NCI-H2107 (cell line): ENCODE measurements around the gene HDGFL3.
"Not testable (repeated sequence)": the region's sequence is repeated elsewhere in the genome, so short reads cannot be mapped to it uniquely, and the experiment has no call there.

ENCODE experiments used
- DNase-seq: peaks from one replicate; lab custom pipeline; 2025; lab: John Stamatoyannopoulos, UW

Gene HDGFL3

DNA sequence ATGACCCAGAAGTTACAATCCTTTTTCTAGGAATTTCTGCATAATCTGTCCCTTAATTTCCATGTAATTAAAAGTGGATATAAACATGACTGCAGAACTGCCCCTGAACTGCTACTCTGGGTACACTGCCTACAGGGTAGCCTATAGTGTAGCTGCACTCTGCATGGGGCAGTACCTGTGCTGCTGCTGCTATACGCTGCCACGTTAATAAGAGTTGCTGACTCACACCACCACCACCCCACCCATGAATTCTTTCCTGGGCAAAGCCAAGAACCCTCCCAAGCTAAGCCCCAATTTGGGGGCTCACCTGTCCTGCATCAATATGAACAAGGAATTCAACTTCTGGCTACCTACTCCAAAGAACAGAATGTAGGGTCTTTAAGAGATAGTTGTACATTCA is 13.9 kb downstream of the HDGFL3 start:
- DNase-seq: no peak

DNA sequence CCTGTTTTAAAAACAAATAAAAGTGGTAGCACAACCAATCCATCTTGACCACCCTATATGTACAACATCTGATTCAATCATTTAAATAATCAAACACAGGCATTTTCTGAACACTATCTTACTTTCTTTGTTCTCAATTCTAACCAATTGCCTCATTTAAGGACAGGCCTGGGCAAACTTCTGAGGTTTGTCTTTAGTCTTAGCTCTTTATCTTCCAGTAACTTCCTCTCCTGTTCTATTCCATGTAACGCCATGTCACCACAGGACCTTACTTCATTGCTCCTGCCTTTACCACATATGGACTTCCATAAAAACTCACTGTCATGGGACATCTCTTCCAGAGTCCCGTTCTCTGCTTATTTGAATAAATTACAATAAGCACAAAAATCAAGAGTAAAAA is 14.9 kb downstream of the HDGFL3 start:
- DNase-seq: no peak

- no peak for DNase-seq
These were observed 17.2 kb downstream of the HDGFL3 start for GRCh38 chr15:83190450-83190849.

GRCh38 chr15:83185561-83185960 is 22.1 kb downstream of the HDGFL3 start:
- DNase-seq: no peak

DNA sequence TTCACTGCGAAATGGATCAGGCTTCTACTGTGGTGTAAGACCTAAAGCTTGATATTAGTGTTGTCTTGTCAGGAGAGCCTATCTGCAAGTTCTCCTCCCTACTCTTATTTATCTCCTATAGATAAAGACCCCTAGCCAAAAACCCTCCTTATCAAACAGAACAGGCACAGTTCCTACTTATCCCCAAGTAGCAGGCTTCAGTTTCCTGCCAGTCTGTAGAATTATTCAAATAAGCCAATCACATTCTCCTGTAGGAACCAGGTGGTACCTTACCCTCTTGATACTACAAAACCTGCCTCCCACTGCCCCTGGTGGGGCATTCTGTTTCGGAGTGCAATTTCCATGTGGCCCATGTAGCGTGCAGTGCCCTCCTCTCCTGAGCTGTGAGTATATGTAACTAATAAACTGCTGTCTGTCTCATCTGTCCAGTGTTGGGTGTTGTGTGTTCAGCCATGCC is 28.7 kb downstream of the HDGFL3 start:
- no peak for DNase-seq

GRCh38 chr15:83178390-83178789 is 29.2 kb downstream of the HDGFL3 start:
- no peak for DNase-seq

DNA sequence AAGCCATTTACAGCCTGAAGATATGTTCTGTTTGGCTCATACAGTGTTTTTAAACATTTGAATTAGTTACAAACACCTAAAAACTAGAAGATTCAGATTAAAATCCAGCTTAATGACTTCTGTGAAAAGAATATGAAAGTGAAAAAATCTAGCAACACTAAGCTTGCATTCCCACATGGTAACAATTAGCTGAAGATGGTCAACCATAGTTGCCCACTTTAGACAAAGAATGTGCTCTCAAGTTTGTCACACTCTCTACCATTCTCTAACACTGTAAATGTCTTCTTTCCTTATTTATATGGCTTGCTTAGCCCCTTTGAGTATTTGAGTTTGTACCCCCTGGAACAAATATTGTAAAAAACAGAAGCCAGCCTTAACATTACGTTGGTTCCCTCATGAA is 32.7 kb downstream of the HDGFL3 start:
- DNase-seq: no peak

- no peak for DNase-seq
These were observed 37.0 kb downstream of the HDGFL3 start for GRCh38 chr15:83170474-83171165.

GRCh38 chr15:83169576-83169975 is 38.0 kb downstream of the HDGFL3 start:
- DNase-seq: not testable (repeated sequence)

DNA sequence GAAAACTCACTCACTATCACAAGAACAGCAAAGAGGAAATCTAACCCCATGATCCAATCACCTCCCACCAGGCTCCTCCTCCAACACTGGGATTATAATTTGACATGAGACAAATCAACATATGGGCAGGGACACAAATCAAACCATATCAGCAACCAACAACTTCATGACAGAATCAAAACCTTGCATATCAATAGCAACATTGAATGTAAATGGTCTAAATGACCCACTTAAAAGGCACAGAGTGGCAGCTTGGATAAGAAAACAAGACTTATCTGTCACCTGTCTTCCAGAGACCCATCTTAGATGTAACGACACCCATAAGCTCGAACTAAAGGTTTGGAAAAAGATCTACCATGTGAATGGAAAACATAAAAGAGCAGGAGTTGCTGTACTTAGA is 40.8 kb downstream of the HDGFL3 start:
- no peak for DNase-seq

DNA sequence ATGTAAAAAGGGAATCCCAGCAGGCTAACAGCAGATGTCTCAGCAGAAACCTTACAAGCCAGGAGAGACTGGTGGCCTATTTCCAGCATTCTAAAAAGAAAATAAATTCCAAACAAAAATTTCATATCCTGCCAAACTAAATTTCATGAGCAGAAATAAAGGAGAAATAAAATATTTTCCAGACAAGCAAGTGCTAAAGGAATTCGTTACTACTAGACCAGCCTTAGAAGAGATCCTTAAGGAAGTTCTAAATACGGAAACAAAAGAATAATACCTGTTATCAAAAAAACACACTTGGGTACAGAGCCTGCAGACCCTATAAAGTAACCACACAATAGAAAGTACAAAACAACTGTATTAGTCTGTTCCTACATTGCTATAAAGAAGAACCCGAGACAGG is 41.4 kb downstream of the HDGFL3 start:
- no peak for DNase-seq

DNA sequence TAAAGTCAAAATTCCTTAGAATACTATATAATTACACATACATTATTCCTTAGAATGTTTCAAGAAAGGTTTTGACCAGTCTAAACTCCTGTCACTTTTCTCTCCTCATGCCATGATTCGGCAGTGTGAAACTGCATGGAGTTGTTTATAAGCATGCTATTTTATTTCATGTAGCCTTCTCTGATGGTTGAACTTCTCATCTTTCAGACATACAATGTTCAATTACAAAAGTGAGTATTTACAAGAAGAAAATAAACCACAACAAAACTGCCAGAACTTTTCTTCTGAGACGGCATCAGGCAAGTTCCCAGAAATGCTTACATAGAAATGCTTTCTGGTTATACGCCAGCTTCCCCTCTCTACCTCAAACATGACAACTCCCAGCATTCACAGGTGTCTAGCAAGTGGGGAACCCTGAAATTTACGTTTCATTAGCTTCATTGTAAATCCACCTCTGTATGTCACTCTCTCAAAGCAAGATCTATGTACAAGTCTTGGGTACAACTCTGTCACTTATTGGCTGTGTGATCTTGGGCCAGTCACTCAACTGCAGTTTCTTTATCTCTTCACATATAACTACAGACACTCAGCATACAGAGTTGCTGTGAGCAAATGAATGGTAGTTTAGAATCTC is 42.7 kb downstream of the HDGFL3 start:
- no peak for DNase-seq

GRCh38 chr15:83164111-83164770 is 43.4 kb downstream of the HDGFL3 start:
- no peak for DNase-seq

GRCh38 chr15:83163032-83163431 is 44.6 kb downstream of the HDGFL3 start:
- DNase-seq: no peak

DNA sequence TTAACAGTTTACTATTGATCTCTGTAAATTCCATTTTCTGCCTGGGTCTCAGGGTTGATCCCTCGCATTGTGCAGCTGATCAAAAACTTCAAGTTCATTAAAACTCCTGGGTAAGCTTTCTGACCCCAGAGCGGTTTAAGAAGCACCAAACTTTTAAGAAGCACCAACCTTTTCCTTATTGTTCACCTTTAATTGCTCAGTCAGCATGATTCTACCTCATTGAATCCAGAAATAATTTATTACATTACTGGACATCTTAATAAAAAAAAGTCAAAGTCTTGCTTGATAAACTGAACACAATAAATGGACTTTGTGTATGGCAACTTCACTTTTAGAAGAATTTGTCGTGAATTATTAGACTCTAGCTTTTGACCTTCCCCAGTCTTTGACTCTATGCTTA is 46.9 kb downstream of the HDGFL3 start:
- DNase-seq: no peak

- no peak for DNase-seq
These were observed 49.2 kb downstream of the HDGFL3 start for GRCh38 chr15:83158393-83158792.

GRCh38 chr15:83155942-83156341 is 51.7 kb downstream of the HDGFL3 start:
- DNase-seq: no peak

DNA sequence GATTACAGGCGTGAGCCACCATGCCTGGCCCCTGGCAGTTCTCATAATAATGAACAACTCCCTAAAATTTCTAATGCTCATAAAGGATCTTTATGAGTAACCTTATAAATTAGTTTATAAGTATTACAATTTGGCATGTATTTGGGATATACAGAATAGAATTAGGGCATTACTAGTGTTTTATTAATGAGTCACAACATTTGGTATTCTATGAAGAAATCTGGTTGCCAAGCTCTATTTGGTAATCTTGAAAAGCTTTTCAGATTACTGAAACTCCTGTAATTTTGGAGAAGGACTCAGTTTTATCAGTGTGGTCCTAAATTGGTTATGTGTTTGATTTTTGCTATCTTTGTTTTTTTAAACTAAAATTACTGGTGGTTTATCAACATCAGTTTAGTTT is 54.3 kb downstream of the HDGFL3 start:
- DNase-seq: no peak

GRCh38 chr15:83144771-83145170 is 62.9 kb downstream of the HDGFL3 start:
- no peak for DNase-seq

- not testable (repeated sequence) for DNase-seq
These were observed 65.5 kb downstream of the HDGFL3 start for GRCh38 chr15:83142151-83142550.

DNA sequence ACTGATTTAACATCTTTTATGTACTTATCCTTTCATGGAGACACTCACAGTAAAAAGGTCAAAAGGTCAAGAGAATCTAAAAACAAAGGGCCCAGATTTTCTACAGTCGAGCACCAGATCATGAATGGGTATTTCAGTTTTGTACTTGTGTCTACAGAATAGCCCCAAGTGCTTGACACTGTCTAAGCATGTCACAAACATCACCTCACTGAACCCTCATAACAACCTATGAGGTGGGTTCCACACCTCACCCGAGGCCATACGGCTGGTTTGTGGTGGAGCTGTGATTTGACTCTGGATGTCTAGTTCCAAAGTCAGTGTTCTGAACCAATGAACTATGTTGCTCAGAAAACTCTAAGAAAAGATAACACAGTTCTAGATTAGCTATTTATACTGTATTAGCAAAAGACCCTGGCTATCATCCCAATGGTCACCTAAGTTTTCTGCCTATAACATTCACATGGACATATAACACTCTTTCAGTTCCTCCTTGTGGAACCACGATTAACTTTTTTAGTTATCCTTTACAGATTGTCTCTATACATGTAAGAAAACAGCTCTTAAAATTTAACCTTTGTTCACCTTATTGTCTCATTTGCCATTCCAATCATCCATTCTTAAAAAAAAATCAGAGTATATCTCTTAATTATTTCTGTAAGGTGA is 74.6 kb downstream of the HDGFL3 start:
- no peak for DNase-seq

- no peak for DNase-seq
These were observed 77.8 kb downstream of the HDGFL3 start for GRCh38 chr15:83129791-83130190.
